NCI-H748 (cell line): ENCODE results near the gene BRAP.
"Not testable (repeated sequence)": the region's sequence is repeated elsewhere in the genome, so short reads cannot be mapped to it uniquely, and the experiment has no call there.

Experiments
- DNase-seq: peaks from one replicate; lab custom pipeline; 2025; ENCODE audit not compliant: unreplicated experiment; lab: John Stamatoyannopoulos, UW

The BRAP gene

GRCh38 chr12:111677186-111677585 is 8.6 kb downstream of the BRAP start:
- DNase-seq = no peak

- DNase-seq = peak; percentile 3
These were observed 12.3 kb downstream of the BRAP start for GRCh38 chr12:111673503-111673902.

DNA sequence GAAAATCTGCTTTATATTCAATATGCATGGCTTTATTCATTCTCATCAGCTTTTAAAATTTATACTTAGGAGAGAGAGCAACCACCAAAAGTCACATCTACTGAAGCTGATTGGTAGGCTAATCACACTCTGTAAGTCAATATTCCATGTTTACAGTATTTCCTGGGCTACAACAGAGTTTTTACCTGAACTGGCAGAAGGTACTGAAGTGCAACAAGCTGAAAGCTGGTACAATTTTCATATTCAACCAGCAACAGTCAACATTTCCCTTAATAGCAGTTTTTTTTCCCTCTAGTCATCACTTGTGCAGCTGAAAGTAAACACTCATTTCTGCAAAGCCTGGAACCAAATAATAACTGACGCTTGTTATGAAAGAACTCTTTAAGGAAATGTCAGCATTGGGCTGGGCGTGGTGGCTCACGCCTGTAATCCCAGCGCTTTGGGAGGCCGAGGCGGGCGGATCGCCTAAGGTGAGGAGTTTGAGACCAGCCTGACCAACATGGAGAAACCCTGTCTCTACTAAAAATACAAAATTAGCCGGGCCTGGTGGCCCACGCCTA is 12.9 kb downstream of the BRAP start:
- DNase-seq = no peak

DNA sequence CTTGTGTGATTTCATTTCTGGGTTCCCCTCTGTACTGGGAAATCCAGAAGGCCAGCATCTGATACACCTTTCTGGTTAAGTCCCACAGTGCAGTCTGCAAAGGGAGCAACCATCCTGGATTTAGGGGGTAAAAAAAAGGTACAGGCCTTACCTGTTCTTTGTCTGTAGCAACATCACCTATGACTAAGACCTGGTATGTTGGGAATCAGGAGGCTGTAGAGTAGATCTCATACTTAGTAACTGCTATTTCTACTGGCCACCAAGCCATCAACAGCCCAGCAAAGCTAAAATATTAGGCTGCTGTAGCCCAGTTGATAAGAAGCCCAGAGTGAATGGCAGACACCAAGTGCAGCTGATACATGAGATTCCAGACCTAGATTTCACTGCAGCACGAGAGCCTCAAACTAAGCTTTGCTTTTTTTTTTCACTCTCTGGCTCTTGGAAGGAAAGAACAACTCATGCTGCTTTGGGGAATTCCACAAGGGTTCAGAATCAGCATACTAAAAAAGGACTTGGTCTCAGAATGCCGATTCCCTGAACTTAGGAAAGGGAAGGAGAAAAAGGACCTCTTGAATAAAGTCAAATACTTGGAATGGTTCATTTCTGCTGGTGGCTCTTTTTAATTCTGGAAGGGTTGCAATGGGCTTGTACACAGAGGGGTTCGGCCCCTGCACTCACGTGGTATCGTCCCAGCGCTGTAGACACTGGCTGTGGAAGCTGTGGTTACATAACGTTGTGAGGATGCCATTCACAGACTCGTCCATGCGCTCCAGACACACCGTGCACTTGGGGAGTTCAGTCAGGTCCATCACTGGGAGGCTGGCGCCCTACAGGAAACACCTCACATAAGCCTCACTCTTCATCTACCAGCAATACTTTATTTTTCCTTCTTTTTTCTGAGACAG is 20.5 kb downstream of the BRAP start:
- DNase-seq = no peak

GRCh38 chr12:111664499-111664898 is 21.3 kb downstream of the BRAP start:
- no peak for DNase-seq

GRCh38 chr12:111656016-111656415 is 29.7 kb downstream of the BRAP start:
- no peak for DNase-seq

DNA sequence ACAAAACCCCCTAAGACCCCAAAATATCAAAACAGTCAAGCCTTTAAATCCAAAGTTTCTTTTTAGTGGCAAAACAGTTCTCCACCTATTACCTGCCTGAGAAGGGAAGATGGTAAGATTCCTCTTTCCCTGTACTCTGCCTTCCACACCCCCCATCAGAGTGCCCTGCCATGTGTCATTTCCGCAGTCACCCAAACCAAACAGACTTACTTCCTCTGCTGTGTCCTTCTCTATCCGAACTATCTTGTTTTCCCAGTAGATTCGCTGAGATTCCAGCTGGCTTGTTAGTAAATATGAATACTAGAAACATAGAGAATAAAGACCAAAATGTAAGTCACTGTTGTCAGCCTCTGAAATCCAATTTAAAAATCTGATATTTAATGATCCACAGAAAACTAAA is 30.4 kb downstream of the BRAP start:
- DNase-seq = no peak

DNA sequence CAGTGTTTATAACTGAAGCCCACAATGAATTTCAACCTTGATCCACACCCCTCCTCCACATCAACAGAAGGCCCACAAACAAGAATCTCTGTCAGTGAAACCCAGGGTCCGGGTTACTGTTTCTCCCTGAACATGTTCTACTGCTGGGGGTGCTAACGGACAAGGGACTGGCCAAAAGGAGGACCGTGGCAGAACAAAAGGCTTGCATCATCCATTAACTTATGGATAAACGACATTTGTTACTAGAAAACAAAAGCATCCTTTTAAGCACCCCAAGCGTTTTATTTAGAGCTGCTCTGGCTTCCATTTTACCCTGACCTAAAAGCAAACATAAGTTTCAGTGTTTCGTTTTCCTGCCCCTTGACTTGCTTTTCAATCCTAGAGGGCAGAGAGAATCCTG is 32.2 kb downstream of the BRAP start:
- no peak for DNase-seq

- DNase-seq = not testable (repeated sequence)
These were observed 33.2 kb downstream of the BRAP start for GRCh38 chr12:111652530-111652929.

GRCh38 chr12:111650912-111651311 is 34.8 kb downstream of the BRAP start:
- no peak for DNase-seq

DNA sequence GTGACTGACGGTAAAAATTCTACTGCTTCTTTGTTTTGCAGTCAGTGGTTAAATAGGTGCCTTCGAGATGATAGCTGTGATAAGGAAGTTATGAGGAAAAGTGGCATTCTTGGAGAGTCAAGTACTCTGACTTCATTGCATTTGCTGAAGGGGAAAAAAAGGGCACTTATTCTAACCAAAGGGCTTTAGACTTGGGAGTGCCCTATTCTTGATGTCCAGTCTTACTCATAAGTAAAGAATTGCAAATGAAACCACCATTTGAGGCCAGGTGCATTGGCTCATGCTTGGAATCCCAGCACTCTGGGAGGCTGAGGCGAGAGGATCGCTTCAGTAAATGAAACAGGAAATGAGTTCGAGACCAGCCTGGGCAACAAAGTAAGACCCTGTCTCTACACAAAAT is 40.3 kb downstream of the BRAP start:
- no peak for DNase-seq

DNA sequence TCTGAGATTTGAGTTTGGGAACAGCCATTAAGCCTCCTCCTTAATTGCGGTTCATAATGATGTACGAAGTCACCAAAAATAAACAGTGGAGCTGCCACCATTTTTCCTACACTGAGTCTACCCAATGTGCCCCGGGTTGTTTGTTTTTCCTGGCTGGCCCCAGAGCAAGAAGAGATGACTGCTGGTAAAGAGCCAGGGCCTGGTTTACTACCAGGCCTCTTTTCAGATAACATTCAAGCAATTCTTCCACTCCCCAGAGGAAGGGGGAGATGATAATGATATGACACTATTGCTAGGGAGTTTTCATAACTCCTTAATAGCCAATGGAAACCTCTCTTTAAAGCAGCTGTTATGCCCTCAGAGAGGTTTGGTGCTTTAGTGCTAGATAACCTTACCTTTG is 42.3 kb downstream of the BRAP start:
- DNase-seq = no peak

GRCh38 chr12:111642681-111643426 is 42.9 kb downstream of the BRAP start:
- DNase-seq = no peak

GRCh38 chr12:111640506-111640905 is 45.2 kb downstream of the BRAP start:
- DNase-seq = no peak

- no peak for DNase-seq
These were observed 47.2 kb downstream of the BRAP start for GRCh38 chr12:111638556-111638955.

DNA sequence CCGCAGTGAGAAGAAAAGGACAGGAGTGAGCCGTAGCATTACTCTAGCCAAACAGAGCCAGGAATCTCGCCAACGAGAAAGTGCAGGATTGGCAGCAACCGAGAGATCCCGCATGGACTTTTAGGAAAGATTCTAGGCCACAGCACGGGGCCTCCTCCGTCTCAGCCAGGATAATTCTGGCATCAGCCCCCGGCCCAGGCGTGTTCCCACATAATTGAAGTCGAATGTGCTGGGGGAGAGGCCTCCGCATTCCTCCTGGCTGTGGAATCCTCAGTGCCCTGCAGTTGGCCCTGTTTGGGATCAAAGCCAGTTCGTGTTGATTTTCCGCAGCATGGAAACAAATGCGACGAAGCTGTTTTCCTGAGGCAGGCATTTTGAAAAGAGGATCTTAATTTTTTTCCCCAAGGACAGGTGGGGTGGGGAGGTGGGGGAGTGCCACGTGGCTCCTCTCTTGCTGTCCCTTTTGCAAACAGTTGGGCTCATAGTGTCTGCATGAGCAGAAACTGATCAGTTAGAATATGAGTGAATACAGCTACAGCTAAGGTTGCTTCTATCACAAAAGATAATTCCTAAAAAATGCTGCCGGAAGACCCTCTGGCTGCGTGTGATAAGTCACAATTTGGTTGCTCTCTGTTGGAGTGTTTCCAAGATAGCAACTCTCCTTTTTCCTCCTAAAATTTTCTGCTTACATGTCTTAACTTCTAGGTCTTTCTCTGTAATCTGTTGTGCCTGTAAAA is 49.4 kb downstream of the BRAP start:
- no peak for DNase-seq

DNA sequence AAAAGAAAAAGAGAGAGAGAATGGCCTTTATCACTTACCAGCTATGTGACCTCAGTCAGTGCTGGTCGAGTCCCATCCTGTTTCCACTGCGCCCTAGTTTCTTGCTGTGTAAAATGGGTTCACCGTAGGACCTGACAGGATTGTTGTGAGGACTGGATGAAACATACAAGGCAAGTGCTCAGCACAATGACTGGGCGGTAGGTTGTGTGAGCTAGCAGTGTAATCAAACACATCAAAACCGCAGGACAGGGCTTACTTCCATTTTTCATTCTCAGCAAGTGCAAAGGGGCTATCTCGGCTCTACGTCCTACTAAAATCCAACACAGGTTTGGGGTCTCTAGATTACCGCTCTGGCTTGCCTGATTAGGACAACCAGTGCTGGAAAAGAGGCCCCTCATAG is 50.2 kb downstream of the BRAP start:
- no peak for DNase-seq

DNA sequence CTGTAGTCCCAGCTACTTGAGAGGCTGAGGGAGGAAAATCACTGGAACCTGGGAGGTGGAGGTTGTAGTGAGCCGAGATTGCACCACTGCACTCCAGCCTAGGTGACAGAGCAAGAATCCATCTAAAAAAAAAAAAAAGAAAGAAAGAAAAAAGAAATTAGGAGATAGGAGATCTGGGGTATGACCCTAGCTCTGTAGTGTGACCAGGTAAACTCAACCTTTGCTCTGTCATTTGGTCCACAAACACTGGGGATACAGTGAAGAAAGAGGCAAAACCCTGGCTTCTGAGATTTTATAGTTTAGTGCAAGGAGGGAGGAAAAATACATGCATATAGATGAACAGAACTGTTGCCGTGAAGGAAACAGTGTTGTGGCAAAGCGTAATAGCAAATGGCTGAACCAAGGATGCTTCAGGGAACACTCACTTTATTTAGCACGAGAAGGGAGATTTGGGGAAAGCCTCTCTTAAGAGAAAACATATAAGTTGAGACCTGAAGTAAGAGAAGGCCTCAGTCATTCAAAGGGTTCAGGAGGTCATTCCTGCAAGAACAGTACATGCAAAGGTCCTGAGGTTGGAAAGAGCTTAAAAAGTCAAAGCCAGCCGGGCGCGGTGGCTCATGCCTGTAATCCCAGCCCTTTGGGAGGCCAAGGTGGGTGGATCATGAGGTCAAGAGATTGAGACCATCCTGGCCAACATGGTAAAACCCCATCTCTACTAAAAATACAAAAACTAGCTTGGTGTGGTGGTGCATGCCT is 57.1 kb downstream of the BRAP start:
- no peak for DNase-seq

- DNase-seq = no peak
These were observed 59.5 kb downstream of the BRAP start for GRCh38 chr12:111626230-111626629.

GRCh38 chr12:111624540-111624939 is 61.2 kb downstream of the BRAP start:
- no peak for DNase-seq

GRCh38 chr12:111617841-111618240 is 67.9 kb downstream of the BRAP start:
- DNase-seq = not testable (repeated sequence)
